ENCODE measurements around the gene VPS45.

DNA sequence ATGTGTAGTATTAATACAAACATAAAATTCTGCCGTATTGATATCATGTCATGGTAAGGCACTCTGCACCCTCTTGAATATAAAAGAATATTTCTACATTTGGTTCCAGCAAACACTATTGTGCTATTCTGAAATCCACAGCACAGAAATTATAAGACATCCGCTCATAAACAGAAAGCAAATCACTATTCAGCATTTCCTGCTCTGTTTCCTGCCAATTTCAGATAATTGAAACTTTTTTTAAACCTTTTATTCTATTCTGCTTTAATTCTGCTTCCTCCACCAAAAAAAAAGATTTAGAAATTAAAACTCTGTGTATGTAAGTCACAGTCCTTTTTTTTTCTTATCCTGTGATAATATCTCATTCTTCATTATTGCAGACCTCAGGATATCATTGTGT lies 42.5 kb downstream of the VPS45 start:
- no peak for TF ChIP-seq POLR2AphosphoS5 (IDR thresholded peaks at IDR 0.05)
- TF ChIP-seq, protein P1, sequence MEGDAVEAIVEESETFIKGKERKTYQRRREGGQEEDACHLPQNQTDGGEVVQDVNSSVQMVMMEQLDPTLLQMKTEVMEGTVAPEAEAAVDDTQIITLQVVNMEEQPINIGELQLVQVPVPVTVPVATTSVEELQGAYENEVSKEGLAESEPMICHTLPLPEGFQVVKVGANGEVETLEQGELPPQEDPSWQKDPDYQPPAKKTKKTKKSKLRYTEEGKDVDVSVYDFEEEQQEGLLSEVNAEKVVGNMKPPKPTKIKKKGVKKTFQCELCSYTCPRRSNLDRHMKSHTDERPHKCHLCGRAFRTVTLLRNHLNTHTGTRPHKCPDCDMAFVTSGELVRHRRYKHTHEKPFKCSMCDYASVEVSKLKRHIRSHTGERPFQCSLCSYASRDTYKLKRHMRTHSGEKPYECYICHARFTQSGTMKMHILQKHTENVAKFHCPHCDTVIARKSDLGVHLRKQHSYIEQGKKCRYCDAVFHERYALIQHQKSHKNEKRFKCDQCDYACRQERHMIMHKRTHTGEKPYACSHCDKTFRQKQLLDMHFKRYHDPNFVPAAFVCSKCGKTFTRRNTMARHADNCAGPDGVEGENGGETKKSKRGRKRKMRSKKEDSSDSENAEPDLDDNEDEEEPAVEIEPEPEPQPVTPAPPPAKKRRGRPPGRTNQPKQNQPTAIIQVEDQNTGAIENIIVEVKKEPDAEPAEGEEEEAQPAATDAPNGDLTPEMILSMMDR (IDR thresholded peaks at IDR 0.05), result no peak

All from transverse colon (tissue), 4 donors.